Left lung (tissue), 10 donors: ENCODE data around the gene MTRF1L. TPM values are rescaled to one million over a fixed set of nuclear protein-coding genes. Genes with fewer than 3 reads are reported as not detected.

Experiments
- ATAC-seq: fragments of 200-7000 bp; cut with Tn5 transposase; one replicate; pipeline ENCODE4 v1.9.1; 2020; ENCODE audit warnings: moderate library complexity
- DNase-seq, 4 donors: peaks; one replicate each; pipeline ENCODE4 v3.0.0-alpha.2; 2013 to 2020
- H3K27ac ChIP-seq, 2 donors: fragments of 200-600 bp; sonication (generic) in 1 of 2; one replicate each; pipeline versions ENCODE4 v1.5.0 to v1.8.0; 2020 to 2021
- H3K27me3 ChIP-seq, 2 donors: fragments of 200-600 bp; sonication (generic) in 1 of 2; one replicate each; pipeline versions ENCODE4 v1.5.0 to v1.8.0; 2020 to 2021
- H3K36me3 ChIP-seq, 2 donors: fragments of 200-600 bp; sonication (generic) in 1 of 2; one replicate each; pipeline versions ENCODE4 v1.5.0 to v1.8.0; 2020 to 2021
- H3K4me1 ChIP-seq, 2 donors: fragments of 200-600 bp; one replicate each; pipeline ENCODE4 v1.8.0; 2021
- H3K4me3 ChIP-seq, 2 donors: fragments of 200-600 bp; sonication (generic) in 1 of 2; one replicate each; pipeline versions ENCODE4 v1.5.0 to v1.8.0; 2020 to 2021; ENCODE audit warnings: mild to moderate bottlenecking in 1 of 2
- H3K9me3 ChIP-seq, 2 donors: fragments of 200-600 bp; sonication (generic) in 1 of 2; one replicate each; pipeline versions ENCODE4 v1.5.0 to v1.8.0; 2020 to 2021
- CTCF ChIP-seq, 2 donors: fragments of 200-600 bp; sonication (generic) in 1 of 2; IDR thresholded peaks; one replicate each; pipeline versions ENCODE4 v1.5.0 to v1.8.0; 2021; ENCODE audit warnings: antibody characterized with exemption in 2 of 2
- intact Hi-C, 2 donors: fragments of 100-400 bp; cut with DNase I; formaldehyde crosslinking; loops; one replicate each; pipeline versions ENCODE4 v1.11.2 to v1.14.2; 2022
- polyA plus RNA-seq, 6 donors: library from polyadenylated mRNA; unstranded; fragments of 120-200 nt; gene quantifications; one replicate each; pipeline ENCODE4 v1.2.1, GENCODE V29; 2013; ENCODE audit not compliant: insufficient read length in 6 of 6
- total RNA-seq, 2 donors: library from RNA; stranded (reverse); fragmentation: NEBNext Ultra II Directional; extraction: Animal tissue kit (Norgen Biotek cat#: 25700); gene quantifications; one replicate each; pipeline ENCODE4 v1.2.1, GENCODE V29; 2021
- donor health status: DM: no; HTN: yes; CAD: no.
- donor health status: DM: no; HTN: no; CAD: no.

The MTRF1L gene
- total and polyA plus RNA-seq, 8 donors: 14.7 to 26.8 (median 20.9) TPM

DNA sequence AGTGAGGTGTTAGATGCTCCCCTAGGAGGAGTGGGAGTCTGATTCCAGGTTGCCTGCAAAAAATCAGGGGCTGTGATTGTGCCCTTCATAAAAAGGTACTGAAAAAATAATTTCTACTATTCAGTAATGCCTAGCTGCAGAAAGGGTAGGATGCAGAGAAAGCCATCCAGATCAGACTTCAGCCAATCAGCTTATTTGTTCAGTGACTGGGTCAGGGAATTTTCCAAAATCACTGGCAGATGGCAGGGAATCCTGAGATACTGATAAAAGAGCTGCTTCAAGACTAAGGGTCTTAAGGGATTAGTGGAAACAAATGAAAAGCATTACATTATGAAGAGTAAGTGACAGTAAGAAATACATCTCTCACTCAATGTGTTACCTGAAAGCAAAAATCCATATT lies 42.8 kb upstream of the MTRF1L start:
- no peak for TF ChIP-seq CTCF (IDR thresholded peaks at IDR 0.05)
- Histone ChIP-seq H3K4me3 (no peak overlapping the region), H3K27me3 (no peaks in the 10 kb centered on the region), H3K36me3 (no peaks in the 10 kb centered on the region), H3K9me3 (no peaks in the 10 kb centered on the region), H3K27ac (no peak overlapping the region), H3K4me1 (no peaks in the 10 kb centered on the region)
- no peak for ATAC-seq
- intact Hi-C loops: no loop called here
- no peak for DNase-seq

- no peaks in the 10 kb centered on the region for H3K4me1 ChIP-seq
- no peak overlapping the region for H3K4me3 ChIP-seq
- ATAC-seq (no peak), DNase-seq (no peak)
- intact Hi-C loops: no loop called here
- H3K27me3 ChIP-seq: no peaks in the 10 kb centered on the region
- H3K36me3 ChIP-seq: no peaks in the 10 kb centered on the region
- no peak for TF ChIP-seq CTCF (IDR thresholded peaks at IDR 0.05)
- no peak overlapping the region for H3K27ac ChIP-seq
- no peaks in the 10 kb centered on the region for H3K9me3 ChIP-seq
Observed at GRCh38 chr6:153044295-153044694, 41.8 kb upstream of the MTRF1L start.

DNA sequence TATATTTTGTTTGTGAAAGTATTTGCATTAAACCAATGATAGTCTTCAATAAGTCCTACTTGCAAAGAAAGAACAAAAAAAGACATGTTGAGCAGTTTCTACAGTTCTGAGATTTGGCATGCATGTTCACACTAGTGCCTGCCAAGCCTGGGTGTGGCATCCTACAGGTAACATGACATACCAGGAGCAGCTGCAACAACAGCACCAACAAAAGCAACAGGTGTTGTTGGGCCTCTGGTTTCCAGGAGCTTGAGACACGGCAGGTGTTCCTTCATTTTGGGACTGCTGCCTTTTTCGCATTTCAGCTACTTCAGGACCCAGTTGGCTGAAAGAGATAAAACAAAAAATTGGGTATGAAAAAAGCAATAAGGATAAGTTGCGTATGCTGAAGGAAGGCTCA lies 41.2 kb upstream of the MTRF1L start:
- no peak for DNase-seq
- no peak for TF ChIP-seq CTCF (IDR thresholded peaks at IDR 0.05)
- no peak for ATAC-seq
- H3K9me3 ChIP-seq: no peaks in the 10 kb centered on the region
- intact Hi-C loops: no loop called here
- H3K27ac ChIP-seq: no peak overlapping the region
- H3K4me1 ChIP-seq: no peaks in the 10 kb centered on the region
- no peak overlapping the region for H3K4me3 ChIP-seq
- no peaks in the 10 kb centered on the region for H3K36me3 ChIP-seq
- no peaks in the 10 kb centered on the region for H3K27me3 ChIP-seq

GRCh38 chr6:153038378-153039057 lies 36.0 kb upstream of the MTRF1L start:
- intact Hi-C loops: no loop called here
- no peaks in the 10 kb centered on the region for H3K36me3 ChIP-seq

GRCh38 chr6:153034139-153034538 lies 31.6 kb upstream of the MTRF1L start:
- intact Hi-C loops: no loop called here
- Histone ChIP-seq H3K9me3 (no peaks in the 10 kb centered on the region), H3K27me3 (no peaks in the 10 kb centered on the region), H3K36me3 (no peaks in the 10 kb centered on the region), H3K4me3 (no peak overlapping the region), H3K27ac (no peak overlapping the region), H3K4me1 (no peaks in the 10 kb centered on the region)
- no peak for DNase-seq
- no peak for ATAC-seq
- no peak for TF ChIP-seq CTCF (IDR thresholded peaks at IDR 0.05)

More at GRCh38 chr6:153038378-153039057, 36.0 kb upstream of the MTRF1L start:
- DNase-seq (no peak), ATAC-seq (no peak)
- TF ChIP-seq CTCF (IDR thresholded peaks at IDR 0.05): no peak
- Histone ChIP-seq H3K9me3 (no peaks in the 10 kb centered on the region), H3K27me3 (no peaks in the 10 kb centered on the region), H3K4me1 (no peaks in the 10 kb centered on the region), H3K27ac (no peak overlapping the region), H3K4me3 (no peak overlapping the region)
